Neutrophil (primary cell): Measurements from ENCODE around the gene WDTC1.

ENCODE experiments used
- H3K27ac ChIP-seq: fragments of 200-600 bp; sonication (generic); 2 replicates; pipeline ENCODE4 v1.5.1; 2016; ENCODE audit warnings: mild to moderate bottlenecking, moderate library complexity
- H3K27me3 ChIP-seq: fragments of 200-600 bp; sonication (generic); 2 replicates; pipeline ENCODE4 v1.6.0; 2016; ENCODE audit warnings: mild to moderate bottlenecking
- H3K36me3 ChIP-seq: fragments of 200-600 bp; sonication (generic); 2 replicates; pipeline ENCODE4 v1.5.1; 2017
- H3K4me1 ChIP-seq, 2 experiments: fragments of 200-600 bp in 1 of 2; sonication (generic) in 1 of 2; 1 replicate in 1 of 2; 2 replicates in 1 of 2; pipeline versions ENCODE4 v1.5.1 to v1.6.1; 2013 to 2016; ENCODE audit warnings: low read depth in 1 of 2, low read length in 1 of 2, mild to moderate bottlenecking in 1 of 2, moderate library complexity in 1 of 2; ENCODE audit not compliant: control insufficient read depth in 1 of 2, insufficient read depth in 1 of 2
- H3K4me3 ChIP-seq, 2 experiments: fragments of 200-600 bp in 1 of 2; sonication (generic) in 1 of 2; 1 replicate in 1 of 2; 2 replicates in 1 of 2; pipeline ENCODE4 v1.5.1; 2013 to 2016; ENCODE audit warnings: low read depth in 1 of 2, low read length in 1 of 2, mild to moderate bottlenecking in 1 of 2, moderate library complexity in 1 of 2
- H3K9me3 ChIP-seq: fragments of 200-600 bp; sonication (generic); 2 replicates; pipeline ENCODE4 v1.5.1; 2016
- CTCF ChIP-seq: fragments of 200-600 bp; sonication (generic); IDR thresholded peaks from 2 replicates; pipeline ENCODE4 v1.5.1; 2016; ENCODE audit warnings: antibody characterized with exemption

The WDTC1 gene

GRCh38 chr1:27321813-27322568, 87.6 kb downstream of the WDTC1 start, which contains the start of gene TMEM222:
TSS of gene TMEM222 (plus strand) at chr1:27322163. CDS start at chr1:27322198, 35 bp downstream.
- peak; percentile 64 for TF ChIP-seq CTCF
- H3K27me3 ChIP-seq = peaks cover 13% of the 10 kb centered on the region
- peak within 1 kb of the TSS; percentile 92 for H3K27ac ChIP-seq
- H3K9me3 ChIP-seq = no peaks in the 10 kb centered on the region
- H3K4me3 ChIP-seq = peak within 1 kb of the TSS; percentile 92 to 95
- peaks cover 21 to 29% of the 10 kb centered on the region in 2 experiments for H3K4me1 ChIP-seq
- H3K36me3 ChIP-seq = peaks cover 21% of the 10 kb centered on the region

- peak overlapping the region; percentile 92 to 95 for H3K4me3 ChIP-seq
- peaks cover 11% of the 10 kb centered on the region for H3K27me3 ChIP-seq
- TF ChIP-seq CTCF = no peak
- peaks cover 21 to 29% of the 10 kb centered on the region in 2 experiments for H3K4me1 ChIP-seq
- peaks cover 28% of the 10 kb centered on the region for H3K36me3 ChIP-seq
- peak overlapping the region; percentile 92 for H3K27ac ChIP-seq
- no peaks in the 10 kb centered on the region for H3K9me3 ChIP-seq
Observed at GRCh38 chr1:27322569-27323240, 88.3 kb downstream of the WDTC1 start.

- H3K36me3 ChIP-seq = peaks cover 36% of the 10 kb centered on the region
- no peak for TF ChIP-seq CTCF
Observed at GRCh38 chr1:27325286-27325685, 90.9 kb downstream of the WDTC1 start.

GRCh38 chr1:27327964-27328363, 93.5 kb downstream of the WDTC1 start:
- Histone ChIP-seq H3K4me3 (no peak overlapping the region), H3K9me3 (no peaks in the 10 kb centered on the region), H3K27ac (no peak overlapping the region), H3K4me1 (peaks cover 16 to 21% of the 10 kb centered on the region in 2 experiments), H3K36me3 (peaks cover 60% of the 10 kb centered on the region), H3K27me3 (no peaks in the 10 kb centered on the region)
- no peak for TF ChIP-seq CTCF

More at GRCh38 chr1:27325286-27325685, 90.9 kb downstream of the WDTC1 start:
- Histone ChIP-seq H3K9me3 (no peaks in the 10 kb centered on the region), H3K27ac (no peak overlapping the region), H3K27me3 (no peaks in the 10 kb centered on the region), H3K4me3 (no peak overlapping the region), H3K4me1 (peaks cover 21 to 29% of the 10 kb centered on the region in 2 experiments)

- TF ChIP-seq CTCF = no peak
Observed at GRCh38 chr1:27330786-27331185, 96.4 kb downstream of the WDTC1 start.

More at GRCh38 chr1:27330786-27331185, 96.4 kb downstream of the WDTC1 start:
- Histone ChIP-seq H3K27me3 (no peaks in the 10 kb centered on the region), H3K36me3 (peaks cover 75% of the 10 kb centered on the region), H3K4me1 (peaks cover 0 to 13% of the 10 kb centered on the region in 2 experiments), H3K27ac (no peak overlapping the region), H3K4me3 (no peak overlapping the region), H3K9me3 (no peaks in the 10 kb centered on the region)
